Stimulated activated CD8-positive, alpha-beta memory T cell treated with anti-CD3 and anti-CD28 coated beads, Interleukin-7, amount 100 ng/mL, for 48 hours (primary cell): ENCODE data around the gene LRRC46.

Experiments
- DNase-seq, 2 donors: peaks; one replicate each; pipeline ENCODE4 v3.0.0-alpha.2; 2020; ENCODE audit warnings: low read depth in 1 of 2; ENCODE audit errors: extremely low read depth in 1 of 2

LRRC46 gene

GRCh38 chr17:47831003-47831933, at the start of gene LRRC46, which contains the start of gene MRPL10:
Gene LRRC46 (plus strand): TSS chr17:47831670. CDS start chr17:47831990, 320 bp downstream.
Gene MRPL10 (minus strand): TSS chr17:47831541. CDS start chr17:47831511, 30 bp downstream.
- DNase-seq = peak; percentile 88 to 91

- no peak for DNase-seq
Observed at GRCh38 chr17:47785538-47786123, 45.8 kb upstream of the LRRC46 start.

GRCh38 chr17:47789611-47790561, 41.6 kb upstream of the LRRC46 start:
- DNase-seq = peak; percentile 36

- DNase-seq = no peak
Observed at GRCh38 chr17:47791025-47791424, 40.4 kb upstream of the LRRC46 start.

GRCh38 chr17:47792457-47792856, 39.0 kb upstream of the LRRC46 start:
- DNase-seq = no peak

- no peak for DNase-seq
Observed at GRCh38 chr17:47792979-47793378, 38.5 kb upstream of the LRRC46 start.

- no peak for DNase-seq
Observed at GRCh38 chr17:47797797-47798196, 33.7 kb upstream of the LRRC46 start.

GRCh38 chr17:47800686-47801085, 30.8 kb upstream of the LRRC46 start:
- no peak for DNase-seq

GRCh38 chr17:47801176-47801765, 30.2 kb upstream of the LRRC46 start:
- no peak for DNase-seq

- DNase-seq = no peak
Observed at GRCh38 chr17:47801906-47802305, 29.6 kb upstream of the LRRC46 start.

- DNase-seq = peak in 1 of 2 donors; percentile 42
Observed at GRCh38 chr17:47802341-47803022, 29.0 kb upstream of the LRRC46 start.

GRCh38 chr17:47803201-47803600, 28.3 kb upstream of the LRRC46 start:
- DNase-seq = no peak

GRCh38 chr17:47803751-47804150, 27.7 kb upstream of the LRRC46 start:
- DNase-seq = no peak

GRCh38 chr17:47804461-47804860, 27.0 kb upstream of the LRRC46 start:
- no peak for DNase-seq

- DNase-seq = no peak
Observed at GRCh38 chr17:47806026-47806912, 25.2 kb upstream of the LRRC46 start.

GRCh38 chr17:47806913-47807255, 24.6 kb upstream of the LRRC46 start:
- DNase-seq = no peak

- no peak for DNase-seq
Observed at GRCh38 chr17:47807421-47807820, 24.0 kb upstream of the LRRC46 start.

- no peak for DNase-seq
Observed at GRCh38 chr17:47808036-47808829, 23.2 kb upstream of the LRRC46 start.
